ENCODE measurements around the gene ADAM12. TPM values are rescaled to one million over a fixed set of nuclear protein-coding genes. Genes with fewer than 3 reads are reported as not detected.

The ADAM12 gene
- polyA plus RNA-seq, 1 experiment = 8.6 TPM

- CTCF ChIA-PET = no interaction called here
- no peak for DNase-seq (ENCODE audit: low read depth)
- POLR2A ChIA-PET = no interaction called here
- Histone ChIP-seq H3K27me3 (ENCODE audit: control insufficient read depth, insufficient read depth, low read length) (no peaks in the 10 kb centered on the region), H3K36me3 (ENCODE audit: control insufficient read depth, insufficient read depth, low read length) (peaks cover 4% of the 10 kb centered on the region), H3K4me3 (ENCODE audit: low read depth, low read length) (no peak overlapping the region)
- no peak for TF ChIP-seq CTCF (IDR thresholded peaks at IDR 0.05; ENCODE audit: insufficient read depth, low read depth, low read length)
Observed at GRCh38 chr10:126041804-126042231, 346.5 kb downstream of the ADAM12 start.

- POLR2A ChIA-PET = no interaction called here
- Histone ChIP-seq H3K36me3 (ENCODE audit: control insufficient read depth, insufficient read depth, low read length) (peaks cover 4% of the 10 kb centered on the region), H3K27me3 (ENCODE audit: control insufficient read depth, insufficient read depth, low read length) (no peaks in the 10 kb centered on the region), H3K4me3 (ENCODE audit: low read depth, low read length) (no peak overlapping the region)
- no peak for DNase-seq (ENCODE audit: low read depth)
- TF ChIP-seq CTCF (IDR thresholded peaks at IDR 0.05; ENCODE audit: insufficient read depth, low read depth, low read length) = no peak
- CTCF ChIA-PET = no interaction called here
Observed at GRCh38 chr10:126041117-126041516, 347.2 kb downstream of the ADAM12 start.

GRCh38 chr10:126037946-126038345 is 350.3 kb downstream of the ADAM12 start:
- H3K36me3 ChIP-seq (ENCODE audit: control insufficient read depth, insufficient read depth, low read length) = peaks cover 4% of the 10 kb centered on the region
- POLR2A ChIA-PET = no interaction called here
- no peak overlapping the region for H3K4me3 ChIP-seq (ENCODE audit: low read depth, low read length)

GRCh38 chr10:126036515-126036914 is 351.8 kb downstream of the ADAM12 start:
- no peak for TF ChIP-seq CTCF (IDR thresholded peaks at IDR 0.05; ENCODE audit: insufficient read depth, low read depth, low read length)
- ChIA-PET POLR2A (no interaction called here), CTCF (no interaction called here)
- no peak for DNase-seq (ENCODE audit: low read depth)
- Histone ChIP-seq H3K27me3 (ENCODE audit: control insufficient read depth, insufficient read depth, low read length) (no peaks in the 10 kb centered on the region), H3K36me3 (ENCODE audit: control insufficient read depth, insufficient read depth, low read length) (peaks cover 3% of the 10 kb centered on the region), H3K4me3 (ENCODE audit: low read depth, low read length) (no peak overlapping the region)

More at GRCh38 chr10:126037946-126038345, 350.3 kb downstream of the ADAM12 start:
- CTCF ChIA-PET = no interaction called here
- TF ChIP-seq CTCF (IDR thresholded peaks at IDR 0.05; ENCODE audit: insufficient read depth, low read depth, low read length) = no peak
- H3K27me3 ChIP-seq (ENCODE audit: control insufficient read depth, insufficient read depth, low read length) = no peaks in the 10 kb centered on the region
- DNase-seq (ENCODE audit: low read depth) = no peak

GRCh38 chr10:126034586-126034985 is 353.7 kb downstream of the ADAM12 start:
- ChIA-PET CTCF (no interaction called here), POLR2A (no interaction called here)
- Histone ChIP-seq H3K27me3 (ENCODE audit: control insufficient read depth, insufficient read depth, low read length) (no peaks in the 10 kb centered on the region), H3K36me3 (ENCODE audit: control insufficient read depth, insufficient read depth, low read length) (peaks cover 2% of the 10 kb centered on the region; the same call in 1 of the 2 replicates), H3K4me3 (ENCODE audit: low read depth, low read length) (no peak overlapping the region)
- TF ChIP-seq CTCF (IDR thresholded peaks at IDR 0.05; ENCODE audit: insufficient read depth, low read depth, low read length) = no peak
- DNase-seq (ENCODE audit: low read depth) = no peak
